WI38 (cell line): ENCODE data around the gene GANAB.
A peak's percentile ranks its signal among the peaks of the same experiment; 100 is the strongest.
"Not testable (repeated sequence)": the region's sequence is repeated elsewhere in the genome, so short reads cannot be mapped to it uniquely, and the experiment has no call there.

Experiments
- H3K4me3 ChIP-seq: 2 replicates; pipeline ENCODE4 v1.5.1; 2011; ENCODE audit warnings: low read depth, mild to moderate bottlenecking, control low read depth, low read length
- CTCF ChIP-seq: IDR thresholded peaks from 2 replicates; pipeline ENCODE4 v1.5.1; 2012; ENCODE audit warnings: low read depth, mild to moderate bottlenecking, control low read depth, low read length

GANAB gene

GRCh38 chr11:62627713-62628112 is 18.7 kb downstream of the GANAB start:
- no peak overlapping the region for H3K4me3 ChIP-seq
- TF ChIP-seq CTCF, result no peak

- no peak overlapping the region for H3K4me3 ChIP-seq
- TF ChIP-seq CTCF, result no peak
Measured at GRCh38 chr11:62622476-62623089, 23.8 kb downstream of the GANAB start.

GRCh38 chr11:62621567-62622470 is 24.6 kb downstream of the GANAB start, which contains the start of gene B3GAT3:
Gene B3GAT3, minus strand, starts transcription at chr11:62621986. Its CDS starts 39 bp downstream, at chr11:62621947.
- H3K4me3 ChIP-seq, result peak within 1 kb of the TSS; percentile 85
- TF ChIP-seq CTCF, result no peak

- H3K4me3 ChIP-seq, result peak overlapping the region; percentile 85
- no peak for TF ChIP-seq CTCF
Measured at GRCh38 chr11:62621027-62621566, 25.3 kb downstream of the GANAB start.

GRCh38 chr11:62616957-62617356 is 29.5 kb downstream of the GANAB start:
- not testable (repeated sequence) for H3K4me3 ChIP-seq

- no peak for TF ChIP-seq CTCF
Measured at GRCh38 chr11:62615521-62615920, 30.9 kb downstream of the GANAB start.

GRCh38 chr11:62614275-62614674 is 32.1 kb downstream of the GANAB start:
- no peak overlapping the region for H3K4me3 ChIP-seq
- TF ChIP-seq CTCF, result no peak

More at GRCh38 chr11:62615521-62615920, 30.9 kb downstream of the GANAB start:
- H3K4me3 ChIP-seq, result no peak overlapping the region
